DOHH2 (cell line): ENCODE data around the gene QKI.

ENCODE experiments used
- H3F3A ChIP-seq: fragments of 200-600 bp; sonication (generic), shearing (Covaris generic); 2 replicates; pipeline ENCODE4 v1.6.0; 2016; ENCODE audit warnings: antibody characterized with exemption, mild to moderate bottlenecking; ENCODE audit not compliant: control insufficient read depth, insufficient read depth
- H3K27ac ChIP-seq: fragments of 200-600 bp; sonication (generic); 2 replicates; pipeline ENCODE4 v1.5.1; 2014; ENCODE audit warnings: low read depth, mild to moderate bottlenecking, low read length, moderate library complexity
- H3K27me3 ChIP-seq: fragments of 200-600 bp; sonication (generic); 2 replicates; pipeline ENCODE4 v1.6.1; 2014; ENCODE audit warnings: mild to moderate bottlenecking, low read length, mixed read lengths; ENCODE audit not compliant: control insufficient read depth
- H3K36me3 ChIP-seq: fragments of 200-600 bp; sonication (generic); 2 replicates; pipeline ENCODE4 v1.6.1; 2014; ENCODE audit warnings: mild to moderate bottlenecking, low read length, moderate library complexity, mixed read lengths; ENCODE audit not compliant: control insufficient read depth
- H3K4me1 ChIP-seq: fragments of 200-600 bp; sonication (generic); 2 replicates; pipeline ENCODE4 v1.6.1; 2014; ENCODE audit warnings: mild to moderate bottlenecking, low read length, mixed read lengths; ENCODE audit not compliant: control insufficient read depth
- H3K4me2 ChIP-seq: fragments of 200-600 bp; sonication (generic); 2 replicates; pipeline ENCODE4 v1.6.0; 2014; ENCODE audit warnings: mild to moderate bottlenecking, low read length, moderate library complexity
- H3K4me3 ChIP-seq: fragments of 200-600 bp; sonication (generic); 2 replicates; pipeline ENCODE4 v1.5.1; 2014; ENCODE audit warnings: mild to moderate bottlenecking, low read length, mixed read lengths
- H3K79me2 ChIP-seq: fragments of 200-600 bp; sonication (generic); 2 replicates; pipeline ENCODE4 v1.6.1; 2014; ENCODE audit warnings: mild to moderate bottlenecking, low read length, mixed read lengths; ENCODE audit not compliant: control insufficient read depth
- H3K9me2 ChIP-seq: fragments of 200-600 bp; sonication (generic); replicated peaks from 2 replicates; pipeline ENCODE4 v1.6.1; 2014; ENCODE audit warnings: mild to moderate bottlenecking, low read length, mixed read lengths; ENCODE audit not compliant: control insufficient read depth
- H3K9me3 ChIP-seq: fragments of 200-600 bp; sonication (generic); 2 replicates; pipeline ENCODE4 v1.6.1; 2014; ENCODE audit warnings: antibody characterized with exemption, low read length, mixed read lengths; ENCODE audit not compliant: control insufficient read depth, insufficient read depth
- H4K20me1 ChIP-seq: fragments of 200-600 bp; sonication (generic); 2 replicates; pipeline ENCODE4 v1.6.0; 2014; ENCODE audit warnings: low read depth, mild to moderate bottlenecking, antibody characterized with exemption, low read length, moderate library complexity; ENCODE audit not compliant: control insufficient read depth, insufficient read depth
- EZH2phosphoT487 ChIP-seq: fragments of 200-600 bp; sonication (generic); IDR thresholded peaks from 2 replicates; pipeline ENCODE4 v1.6.1; 2017; ENCODE audit warnings: borderline replicate concordance, mild to moderate bottlenecking, antibody characterized with exemption, low read length, moderate library complexity, mixed read lengths
- TF ChIP-seq, protein P1 (sequence below): fragments of 200-600 bp; sonication (generic); IDR thresholded peaks from one replicate; pipeline ENCODE4 v1.5.1; 2014; ENCODE audit warnings: antibody characterized with exemption, mild to moderate bottlenecking, low read depth, low read length; ENCODE audit not compliant: poor library complexity, severe bottlenecking

Gene QKI

DNA sequence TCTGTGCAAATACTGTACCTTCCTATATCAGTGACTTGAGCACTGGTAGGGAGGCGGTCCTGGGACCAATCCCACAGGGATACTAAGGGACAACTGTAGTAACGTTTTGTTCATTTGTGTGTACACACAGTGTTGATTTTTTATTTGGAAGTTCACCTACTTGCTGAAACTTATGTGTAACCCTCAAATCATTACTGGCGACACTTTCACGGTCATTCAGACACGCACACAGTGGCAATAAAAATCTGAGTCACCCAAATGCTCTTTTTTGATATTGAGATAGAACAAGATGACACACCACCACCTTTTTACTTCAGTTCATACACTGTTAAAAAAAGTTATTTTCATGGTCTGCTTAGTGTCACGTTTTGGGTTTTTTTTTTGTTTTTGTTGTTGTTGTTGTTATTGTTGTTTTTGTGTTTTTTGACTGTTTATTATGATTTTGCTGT is 79.8 kb downstream of the QKI start:
- TF ChIP-seq, protein P1, sequence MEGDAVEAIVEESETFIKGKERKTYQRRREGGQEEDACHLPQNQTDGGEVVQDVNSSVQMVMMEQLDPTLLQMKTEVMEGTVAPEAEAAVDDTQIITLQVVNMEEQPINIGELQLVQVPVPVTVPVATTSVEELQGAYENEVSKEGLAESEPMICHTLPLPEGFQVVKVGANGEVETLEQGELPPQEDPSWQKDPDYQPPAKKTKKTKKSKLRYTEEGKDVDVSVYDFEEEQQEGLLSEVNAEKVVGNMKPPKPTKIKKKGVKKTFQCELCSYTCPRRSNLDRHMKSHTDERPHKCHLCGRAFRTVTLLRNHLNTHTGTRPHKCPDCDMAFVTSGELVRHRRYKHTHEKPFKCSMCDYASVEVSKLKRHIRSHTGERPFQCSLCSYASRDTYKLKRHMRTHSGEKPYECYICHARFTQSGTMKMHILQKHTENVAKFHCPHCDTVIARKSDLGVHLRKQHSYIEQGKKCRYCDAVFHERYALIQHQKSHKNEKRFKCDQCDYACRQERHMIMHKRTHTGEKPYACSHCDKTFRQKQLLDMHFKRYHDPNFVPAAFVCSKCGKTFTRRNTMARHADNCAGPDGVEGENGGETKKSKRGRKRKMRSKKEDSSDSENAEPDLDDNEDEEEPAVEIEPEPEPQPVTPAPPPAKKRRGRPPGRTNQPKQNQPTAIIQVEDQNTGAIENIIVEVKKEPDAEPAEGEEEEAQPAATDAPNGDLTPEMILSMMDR, result no peak
- TF ChIP-seq EZH2phosphoT487, result no peak
- no peaks in the 10 kb centered on the region for H3K4me1 ChIP-seq
- H3K27me3 ChIP-seq, result no peaks in the 10 kb centered on the region
- H3K79me2 ChIP-seq, result peaks cover 91% of the 10 kb centered on the region
- H3K9me3 ChIP-seq, result no peaks in the 10 kb centered on the region
- no peak overlapping the region for H3K27ac ChIP-seq
- no peak overlapping the region for H3K4me2 ChIP-seq
- no peaks in the 10 kb centered on the region for H3K9me2 ChIP-seq
- no peak overlapping the region for H3K4me3 ChIP-seq
- peaks cover 6% of the 10 kb centered on the region; the same call in 1 of the 2 replicates for H3K36me3 ChIP-seq
- H4K20me1 ChIP-seq, result no peaks in the 10 kb centered on the region
- no peaks in the 10 kb centered on the region for H3F3A ChIP-seq

DNA sequence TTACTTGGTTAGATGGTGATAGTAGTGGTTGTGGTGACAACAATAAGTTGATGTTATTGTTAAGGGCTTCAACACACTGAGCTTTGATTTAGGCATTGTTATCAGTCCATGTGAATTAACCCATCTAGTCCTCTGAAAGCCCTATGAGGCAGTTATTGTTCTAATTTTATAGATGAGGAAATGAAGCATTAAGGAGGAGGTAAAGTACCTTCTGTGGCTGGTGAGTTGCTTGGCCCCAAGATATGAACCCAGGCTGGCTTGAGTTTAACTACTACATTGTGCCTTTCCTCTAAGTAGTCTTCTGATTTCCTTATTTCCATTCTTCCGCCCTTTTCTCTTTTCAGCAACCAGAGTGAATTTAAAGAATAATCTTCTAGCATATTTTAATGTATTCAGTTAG is 81.7 kb downstream of the QKI start:
- H3K9me3 ChIP-seq, result no peaks in the 10 kb centered on the region
- H3F3A ChIP-seq, result peaks cover 4% of the 10 kb centered on the region; the same call in 1 of the 2 replicates
- no peaks in the 10 kb centered on the region for H4K20me1 ChIP-seq
- TF ChIP-seq EZH2phosphoT487, result no peak
- TF ChIP-seq, protein P1, result no peak
- H3K4me2 ChIP-seq, result no peak overlapping the region
- no peaks in the 10 kb centered on the region for H3K4me1 ChIP-seq
- H3K79me2 ChIP-seq, result peaks cover 86% of the 10 kb centered on the region
- H3K9me2 ChIP-seq, result no peaks in the 10 kb centered on the region
- no peak overlapping the region for H3K27ac ChIP-seq
- no peaks in the 10 kb centered on the region for H3K27me3 ChIP-seq
- H3K4me3 ChIP-seq, result no peak overlapping the region
- peaks cover 6% of the 10 kb centered on the region; the same call in 1 of the 2 replicates for H3K36me3 ChIP-seq

DNA sequence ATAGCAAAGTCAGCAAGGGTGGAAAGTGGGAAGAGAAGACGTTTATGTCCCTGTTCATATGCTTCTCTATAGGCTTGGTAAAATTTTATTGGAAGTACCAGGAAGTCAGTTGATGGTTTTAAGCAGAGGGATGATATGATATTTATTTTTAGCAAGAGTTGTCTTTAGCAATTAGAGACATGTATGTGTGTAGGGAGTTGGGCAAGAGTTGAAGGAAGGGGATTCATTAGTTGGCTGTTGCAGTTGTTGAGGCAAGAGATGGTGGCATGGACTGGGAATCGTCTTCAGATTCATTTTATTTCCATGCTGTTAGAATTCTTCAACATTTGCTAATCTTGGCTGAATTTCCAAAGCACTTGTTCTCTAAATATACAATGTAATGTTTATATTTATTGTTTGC is 85.6 kb downstream of the QKI start:
- TF ChIP-seq, protein P1, result no peak
- TF ChIP-seq EZH2phosphoT487, result no peak
- peaks cover 4% of the 10 kb centered on the region; the same call in 1 of the 2 replicates for H3F3A ChIP-seq
- H3K27me3 ChIP-seq, result no peaks in the 10 kb centered on the region
- no peak overlapping the region for H3K4me2 ChIP-seq
- no peaks in the 10 kb centered on the region for H4K20me1 ChIP-seq
- no peak overlapping the region for H3K27ac ChIP-seq
- H3K9me2 ChIP-seq, result no peaks in the 10 kb centered on the region
- H3K4me3 ChIP-seq, result no peak overlapping the region
- peaks cover 90% of the 10 kb centered on the region for H3K79me2 ChIP-seq
- H3K36me3 ChIP-seq, result peaks cover 3% of the 10 kb centered on the region; the same call in 1 of the 2 replicates
- peaks cover 15% of the 10 kb centered on the region; the same call in 1 of the 2 replicates for H3K9me3 ChIP-seq
- H3K4me1 ChIP-seq, result no peaks in the 10 kb centered on the region
